T-helper 2 cell treated with Interferon-gamma antibody and Interleukin-4, amounts not matched to agents 5 μg/mL and 100 μg/mL, for 36 hours (primary cell): ENCODE data around the gene LRRC2.

Source experiments
- DNase-seq: peaks from one replicate; pipeline ENCODE4 v3.0.0; 2021; ENCODE audit warnings: low spot score
- H3K27ac Mint-ChIP-seq: one replicate; pipeline ENCODE4 v1.8.0; 2021; ENCODE audit warnings: mild to moderate bottlenecking, mixed read lengths
- H3K27me3 Mint-ChIP-seq: one replicate; pipeline ENCODE4 v1.8.0; 2021; ENCODE audit warnings: low read depth, mixed read lengths
- H3K36me3 Mint-ChIP-seq: one replicate; pipeline ENCODE4 v1.8.0; 2021; ENCODE audit warnings: low read depth, mixed read lengths
- H3K4me1 Mint-ChIP-seq: one replicate; pipeline ENCODE4 v1.8.0; 2021; ENCODE audit warnings: low read depth, mixed read lengths
- H3K4me3 Mint-ChIP-seq: one replicate; pipeline ENCODE4 v1.8.0; 2022; ENCODE audit warnings: mild to moderate bottlenecking, moderate library complexity, mixed read lengths
- H3K9me3 Mint-ChIP-seq: one replicate; pipeline ENCODE4 v1.8.0; 2021; ENCODE audit warnings: mixed read lengths

The LRRC2 gene

GRCh38 chr3:46575577-46576222, 9.6 kb upstream of the LRRC2 start:
- H3K36me3 Mint-ChIP-seq: no peaks in the 10 kb centered on the region
- H3K4me1 Mint-ChIP-seq: peaks cover 2% of the 10 kb centered on the region
- H3K4me3 Mint-ChIP-seq: no peak overlapping the region

GRCh38 chr3:46574881-46575576, 8.9 kb upstream of the LRRC2 start:
- H3K36me3 Mint-ChIP-seq: no peaks in the 10 kb centered on the region

More at GRCh38 chr3:46575577-46576222, 9.6 kb upstream of the LRRC2 start:
- Mint-ChIP-seq H3K27me3 (peaks cover 30% of the 10 kb centered on the region), H3K27ac (no peak overlapping the region), H3K9me3 (no peaks in the 10 kb centered on the region)
- DNase-seq: no peak

GRCh38 chr3:46574243-46574646, 8.1 kb upstream of the LRRC2 start:
- Mint-ChIP-seq H3K4me3 (no peak overlapping the region), H3K4me1 (peaks cover 2% of the 10 kb centered on the region), H3K9me3 (no peaks in the 10 kb centered on the region)

More at GRCh38 chr3:46574881-46575576, 8.9 kb upstream of the LRRC2 start:
- DNase-seq: no peak
- Mint-ChIP-seq H3K4me3 (no peak overlapping the region), H3K27me3 (peaks cover 32% of the 10 kb centered on the region), H3K27ac (no peak overlapping the region), H3K4me1 (peaks cover 2% of the 10 kb centered on the region), H3K9me3 (no peaks in the 10 kb centered on the region)

GRCh38 chr3:46573701-46574100, 7.6 kb upstream of the LRRC2 start:
- H3K27me3 Mint-ChIP-seq: peaks cover 33% of the 10 kb centered on the region
- H3K9me3 Mint-ChIP-seq: no peaks in the 10 kb centered on the region
- no peaks in the 10 kb centered on the region for H3K4me1 Mint-ChIP-seq
- no peak for DNase-seq
- no peak overlapping the region for H3K27ac Mint-ChIP-seq
- H3K36me3 Mint-ChIP-seq: no peaks in the 10 kb centered on the region
- no peak overlapping the region for H3K4me3 Mint-ChIP-seq

More at GRCh38 chr3:46574243-46574646, 8.1 kb upstream of the LRRC2 start:
- Mint-ChIP-seq H3K27me3 (peaks cover 33% of the 10 kb centered on the region), H3K27ac (no peak overlapping the region), H3K36me3 (no peaks in the 10 kb centered on the region)
- no peak for DNase-seq

GRCh38 chr3:46571684-46572083, 5.6 kb upstream of the LRRC2 start:
- Mint-ChIP-seq H3K27ac (no peak overlapping the region), H3K4me3 (no peak overlapping the region), H3K4me1 (no peaks in the 10 kb centered on the region), H3K27me3 (peaks cover 36% of the 10 kb centered on the region), H3K9me3 (no peaks in the 10 kb centered on the region), H3K36me3 (no peaks in the 10 kb centered on the region)
- no peak for DNase-seq

- Mint-ChIP-seq H3K4me3 (peak overlapping the region; percentile 55), H3K9me3 (no peaks in the 10 kb centered on the region), H3K27ac (no peak overlapping the region), H3K4me1 (peaks cover 12% of the 10 kb centered on the region), H3K27me3 (peaks cover 55% of the 10 kb centered on the region), H3K36me3 (no peaks in the 10 kb centered on the region)
- no peak for DNase-seq
These were observed 479 bp downstream of the LRRC2 start for GRCh38 chr3:46565607-46566039.

GRCh38 chr3:46565077-46565476, 1.0 kb downstream of the LRRC2 start:
- DNase-seq: no peak
- Mint-ChIP-seq H3K36me3 (no peaks in the 10 kb centered on the region), H3K4me3 (peak overlapping the region; percentile 55), H3K4me1 (peaks cover 12% of the 10 kb centered on the region), H3K9me3 (no peaks in the 10 kb centered on the region), H3K27me3 (peaks cover 57% of the 10 kb centered on the region), H3K27ac (no peak overlapping the region)

- peaks cover 61% of the 10 kb centered on the region for H3K27me3 Mint-ChIP-seq
- no peak overlapping the region for H3K27ac Mint-ChIP-seq
- H3K36me3 Mint-ChIP-seq: no peaks in the 10 kb centered on the region
- DNase-seq: no peak
- H3K4me3 Mint-ChIP-seq: no peak overlapping the region
- no peaks in the 10 kb centered on the region for H3K9me3 Mint-ChIP-seq
- peaks cover 12% of the 10 kb centered on the region for H3K4me1 Mint-ChIP-seq
These were observed 1.7 kb downstream of the LRRC2 start for GRCh38 chr3:46564190-46565021.

GRCh38 chr3:46561951-46562350, 4.2 kb downstream of the LRRC2 start:
- Mint-ChIP-seq H3K4me3 (no peak overlapping the region), H3K27ac (no peak overlapping the region), H3K4me1 (peaks cover 26% of the 10 kb centered on the region), H3K36me3 (no peaks in the 10 kb centered on the region), H3K9me3 (no peaks in the 10 kb centered on the region), H3K27me3 (peaks cover 64% of the 10 kb centered on the region)
- no peak for DNase-seq

GRCh38 chr3:46561511-46561910, 4.6 kb downstream of the LRRC2 start:
- DNase-seq: no peak
- no peak overlapping the region for H3K4me3 Mint-ChIP-seq
- H3K9me3 Mint-ChIP-seq: no peaks in the 10 kb centered on the region
- no peaks in the 10 kb centered on the region for H3K36me3 Mint-ChIP-seq
- peaks cover 26% of the 10 kb centered on the region for H3K4me1 Mint-ChIP-seq
- H3K27me3 Mint-ChIP-seq: peaks cover 68% of the 10 kb centered on the region
- no peak overlapping the region for H3K27ac Mint-ChIP-seq

GRCh38 chr3:46559091-46559704, 6.9 kb downstream of the LRRC2 start:
- Mint-ChIP-seq H3K9me3 (no peaks in the 10 kb centered on the region), H3K4me1 (peaks cover 22% of the 10 kb centered on the region), H3K27me3 (peaks cover 61% of the 10 kb centered on the region), H3K36me3 (no peaks in the 10 kb centered on the region), H3K4me3 (peak overlapping the region; percentile 77), H3K27ac (no peak overlapping the region)
- no peak for DNase-seq

GRCh38 chr3:46558184-46559043, 7.7 kb downstream of the LRRC2 start:
- Mint-ChIP-seq H3K27me3 (peaks cover 62% of the 10 kb centered on the region), H3K36me3 (no peaks in the 10 kb centered on the region), H3K27ac (peak overlapping the region; percentile 59), H3K4me3 (peak overlapping the region; percentile 77), H3K9me3 (no peaks in the 10 kb centered on the region), H3K4me1 (peaks cover 22% of the 10 kb centered on the region)
- peak; percentile 57 for DNase-seq

GRCh38 chr3:46557814-46558183, 8.3 kb downstream of the LRRC2 start:
- H3K9me3 Mint-ChIP-seq: no peaks in the 10 kb centered on the region
- H3K4me1 Mint-ChIP-seq: peaks cover 22% of the 10 kb centered on the region
- no peak overlapping the region for H3K27ac Mint-ChIP-seq
- H3K36me3 Mint-ChIP-seq: no peaks in the 10 kb centered on the region
- H3K4me3 Mint-ChIP-seq: peak overlapping the region; percentile 77
- no peak for DNase-seq
- H3K27me3 Mint-ChIP-seq: peaks cover 62% of the 10 kb centered on the region
